Endothelial cell of umbilical vein (primary cell): ENCODE measurements around the gene PTPRF. TPM values are rescaled to one million over a fixed set of nuclear protein-coding genes. Genes with fewer than 3 reads are reported as not detected.

Experiments
- BruUV-seq: library from RNA; stranded (reverse); fragments of 400-500 nt; replicated peaks from 2 replicates; lab custom pipeline; 2021; lab: Mats Ljungman, UMichigan
- CTCF ChIA-PET: fragments of 300-600, 350-600 bp; sonication (Branson Sonifier 250); formaldehyde crosslinking; loops from one replicate; lab custom pipeline; 2021; ENCODE audit warnings: antibody characterized with exemption, inconsistent platforms; lab: Charles Lee
- POLR2A ChIA-PET: fragments of 300-600, 350-600 bp; sonication (Branson Sonifier 250); formaldehyde crosslinking; loops from one replicate; lab custom pipeline; 2021; ENCODE audit warnings: antibody characterized with exemption, inconsistent platforms; lab: Charles Lee
- DNase-seq: peaks from one replicate; pipeline ENCODE4 v3.0.0-alpha.2; 2011; ENCODE audit warnings: low read depth, low spot score
- FAIRE-seq: peaks from 2 replicates; lab custom pipeline; 2011; peaks lifted over from hg19 to GRCh38; lab: Jason Lieb, UNC
- H2AFZ ChIP-seq: 2 replicates; pipeline ENCODE4 v1.6.0; 2012; ENCODE audit warnings: low read depth, low read length, control low read depth, inconsistent platforms
- H3K27ac ChIP-seq: 2 replicates; pipeline ENCODE4 v1.5.1; 2011; ENCODE audit warnings: low read depth, mild to moderate bottlenecking, control low read depth, low read length, moderate library complexity; ENCODE audit not compliant: insufficient read depth
- H3K27me3 ChIP-seq, 2 experiments: 2 replicates each; pipeline versions ENCODE4 v1.6.0 to v1.6.1; 2011; ENCODE audit warnings: low read length in 2 of 2, mixed read lengths in 1 of 2; ENCODE audit not compliant: control insufficient read depth in 2 of 2, insufficient read depth in 2 of 2
- H3K36me3 ChIP-seq, 2 experiments: 2 replicates in 1 of 2; 3 replicates in 1 of 2; pipeline ENCODE4 v1.5.1; 2011; ENCODE audit warnings: low read length in 2 of 2, mild to moderate bottlenecking in 1 of 2, moderate library complexity in 1 of 2; ENCODE audit not compliant: control insufficient read depth in 2 of 2, insufficient read depth in 2 of 2; ENCODE audit errors: extremely low read depth in 1 of 2
- H3K4me1 ChIP-seq: 3 replicates; pipeline ENCODE4 v1.5.1; 2011; ENCODE audit warnings: mild to moderate bottlenecking, low read length; ENCODE audit not compliant: control insufficient read depth, insufficient read depth; ENCODE audit errors: extremely low read depth
- H3K4me2 ChIP-seq: 2 replicates; pipeline ENCODE4 v1.6.1; 2011; ENCODE audit warnings: low read length, control low read depth, mixed read lengths; ENCODE audit not compliant: insufficient read depth
- H3K4me3 ChIP-seq, 3 experiments: fragments of 200-600 bp in 1 of 3; sonication (generic), shearing (Covaris generic) in 1 of 3; replicated peaks in 1 of 3; 2 replicates each; pipeline ENCODE4 v1.5.1; 2011 to 2016; ENCODE audit warnings: control low read depth in 3 of 3, low read length in 3 of 3, mild to moderate bottlenecking in 2 of 3, inconsistent platforms in 1 of 3, low read depth in 1 of 3, moderate library complexity in 1 of 3; ENCODE audit not compliant: insufficient read depth in 1 of 3
- H3K79me2 ChIP-seq: 2 replicates; pipeline ENCODE4 v1.6.0; 2012; ENCODE audit warnings: low read length, inconsistent platforms; ENCODE audit not compliant: control insufficient read depth, insufficient read depth
- H3K9ac ChIP-seq: replicated peaks from 2 replicates; pipeline ENCODE3; 2011; ENCODE audit warnings: low read length, control low read depth; ENCODE audit not compliant: insufficient read depth; ENCODE audit errors: extremely low read depth
- H3K9me1 ChIP-seq: replicated peaks from 3 replicates; pipeline ENCODE4 v1.6.0; 2011; ENCODE audit warnings: mild to moderate bottlenecking, low read length; ENCODE audit not compliant: control insufficient read depth, insufficient read depth; ENCODE audit errors: extremely low read depth
- H3K9me3 ChIP-seq: replicated peaks from 2 replicates; pipeline ENCODE4 v1.5.1; 2012; ENCODE audit warnings: low read length, inconsistent platforms; ENCODE audit not compliant: control insufficient read depth, insufficient read depth
- H4K20me1 ChIP-seq: replicated peaks from 2 replicates; pipeline ENCODE3; 2011; ENCODE audit warnings: mild to moderate bottlenecking, low read length; ENCODE audit not compliant: control insufficient read depth, insufficient read depth; ENCODE audit errors: extremely low read depth
- EZH2 ChIP-seq: IDR thresholded peaks from 2 replicates; pipeline ENCODE4 v1.6.1; 2012; ENCODE audit warnings: borderline replicate concordance, low read depth, mild to moderate bottlenecking, moderate library complexity, low read length, inconsistent platforms; ENCODE audit not compliant: severe bottlenecking
- FOS ChIP-seq: IDR thresholded peaks from 2 replicates; pipeline ENCODE4 v1.6.1; 2011; ENCODE audit warnings: mild to moderate bottlenecking, low read length, moderate library complexity, borderline replicate concordance; ENCODE audit not compliant: insufficient read depth
- GATA2 ChIP-seq: IDR thresholded peaks from 2 replicates; pipeline ENCODE4 v1.7.0; 2011; ENCODE audit warnings: low read depth, mild to moderate bottlenecking, moderate library complexity, mixed read lengths, low read length; ENCODE audit not compliant: insufficient read length, insufficient read depth
- JUN ChIP-seq: IDR thresholded peaks from 2 replicates; pipeline ENCODE4 v1.6.1; 2011; ENCODE audit warnings: borderline replicate concordance, low read depth; ENCODE audit not compliant: insufficient read length, insufficient read depth
- MYC ChIP-seq: IDR thresholded peaks from one replicate; pipeline ENCODE4 v1.6.1; 2011; ENCODE audit warnings: mild to moderate bottlenecking, low read depth, low read length
- POLR2A ChIP-seq: IDR thresholded peaks from 2 replicates; pipeline ENCODE4 v1.6.1; 2012; ENCODE audit warnings: low read depth, mild to moderate bottlenecking, control low read depth, low read length
- POLR2AphosphoS5 ChIP-seq: IDR thresholded peaks from 2 replicates; pipeline ENCODE4 v1.6.1; 2012; ENCODE audit warnings: low read depth, mild to moderate bottlenecking, control low read depth, low read length, moderate library complexity; ENCODE audit not compliant: insufficient read depth
- dilution Hi-C: fragments of 300-500 bp; cut with MboI; formaldehyde crosslinking; loops from one replicate; pipeline ENCODE4 v1.15.0; 2019; ENCODE audit warnings: low sequenced_read_pairs; ENCODE audit not compliant: extremely low pct_ligation_motif_present
- intact Hi-C: fragments of 100-400 bp; cut with micrococcal nuclease; formaldehyde crosslinking; loops from one replicate; pipeline ENCODE4 v1.10.0; 2022
- polyA plus RNA-seq, 4 experiments: library from polyadenylated mRNA; depleted of rRNA in 3 of 4; stranded (reverse) in 3 of 4; unstranded in 1 of 4; fragments of >200 nt; gene quantifications; 2 replicates each; pipeline versions ENCODE4 v1.2.1 to v1.2.3, GENCODE V29; 2011 to 2012; ENCODE audit warnings: missing spikeins in 1 of 4
- total RNA-seq: library from RNA; stranded (reverse); gene quantifications from 2 replicates; pipeline ENCODE4 v1.2.3, GENCODE V29; 2021
- TF ChIP-seq, protein P1 (sequence below), 2 donors: IDR thresholded peaks; 1 replicate in 1 of 2; 2 replicates in 1 of 2; pipeline ENCODE4 v1.5.1; 2011; ENCODE audit warnings: low read length in 2 of 2, mild to moderate bottlenecking in 2 of 2, moderate library complexity in 2 of 2, control low read depth in 1 of 2, inconsistent platforms in 1 of 2, low read depth in 1 of 2; ENCODE audit not compliant: insufficient read depth in 1 of 2; ENCODE audit errors: extremely low read depth in 1 of 2
- TF ChIP-seq, protein P2 (sequence below): IDR thresholded peaks from 2 replicates; pipeline ENCODE4 v1.6.1; 2011; ENCODE audit not compliant: insufficient read depth, insufficient read length

Gene PTPRF
- total and polyA plus RNA-seq, 2 donors (not counting 3 experiments of a cell fraction or from before 2014, with no cell fraction given): 217 to 338 TPM

- H3K9me1 ChIP-seq: no peaks in the 10 kb centered on the region
- CTCF ChIA-PET: interaction anchor here (0.8 kb wide), 1 partner anchor 13 kb away, joined by 3 read pairs; no protein-coding TSS in a partner anchor
- no peak overlapping the region for H3K9ac ChIP-seq
- H3K27me3 ChIP-seq: no peaks in the 10 kb centered on the region
- DNase-seq (no peak), FAIRE-seq (no peak)
- no peaks in the 10 kb centered on the region for H3K9me3 ChIP-seq
- no peaks in the 10 kb centered on the region for H3K4me1 ChIP-seq
- POLR2A ChIA-PET: no interaction called here
- H3K4me2 ChIP-seq: no peak overlapping the region
- BruUV-seq: no TSS peak
- H3K36me3 ChIP-seq: no peaks in the 10 kb centered on the region
- H2AFZ ChIP-seq: no peak overlapping the region
- no peaks in the 10 kb centered on the region for H3K79me2 ChIP-seq
- no peaks in the 10 kb centered on the region for H4K20me1 ChIP-seq
- no peak overlapping the region for H3K27ac ChIP-seq
- H3K4me3 ChIP-seq: no peak overlapping the region
- intact Hi-C loops (no loop called here), dilution Hi-C loops (no loop called here)
- TF ChIP-seq, protein P1, sequence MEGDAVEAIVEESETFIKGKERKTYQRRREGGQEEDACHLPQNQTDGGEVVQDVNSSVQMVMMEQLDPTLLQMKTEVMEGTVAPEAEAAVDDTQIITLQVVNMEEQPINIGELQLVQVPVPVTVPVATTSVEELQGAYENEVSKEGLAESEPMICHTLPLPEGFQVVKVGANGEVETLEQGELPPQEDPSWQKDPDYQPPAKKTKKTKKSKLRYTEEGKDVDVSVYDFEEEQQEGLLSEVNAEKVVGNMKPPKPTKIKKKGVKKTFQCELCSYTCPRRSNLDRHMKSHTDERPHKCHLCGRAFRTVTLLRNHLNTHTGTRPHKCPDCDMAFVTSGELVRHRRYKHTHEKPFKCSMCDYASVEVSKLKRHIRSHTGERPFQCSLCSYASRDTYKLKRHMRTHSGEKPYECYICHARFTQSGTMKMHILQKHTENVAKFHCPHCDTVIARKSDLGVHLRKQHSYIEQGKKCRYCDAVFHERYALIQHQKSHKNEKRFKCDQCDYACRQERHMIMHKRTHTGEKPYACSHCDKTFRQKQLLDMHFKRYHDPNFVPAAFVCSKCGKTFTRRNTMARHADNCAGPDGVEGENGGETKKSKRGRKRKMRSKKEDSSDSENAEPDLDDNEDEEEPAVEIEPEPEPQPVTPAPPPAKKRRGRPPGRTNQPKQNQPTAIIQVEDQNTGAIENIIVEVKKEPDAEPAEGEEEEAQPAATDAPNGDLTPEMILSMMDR (IDR thresholded peaks at IDR 0.05; ENCODE audit: extremely low read depth in 1 of 2, insufficient read depth in 1 of 2, low read depth in 1 of 2, low read length in 2 of 2): no peak
- TF ChIP-seq POLR2A (no peak), GATA2 (no peak), JUN (no peak), MYC (no peak), EZH2 (no peak), FOS (no peak), POLR2AphosphoS5 (no peak)
- TF ChIP-seq, protein P2, sequence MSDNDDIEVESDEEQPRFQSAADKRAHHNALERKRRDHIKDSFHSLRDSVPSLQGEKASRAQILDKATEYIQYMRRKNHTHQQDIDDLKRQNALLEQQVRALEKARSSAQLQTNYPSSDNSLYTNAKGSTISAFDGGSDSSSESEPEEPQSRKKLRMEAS: no peak
Measured at GRCh38 chr1:43512681-43513080, 18.0 kb upstream of the PTPRF start.
